Measurements from ENCODE around the gene ABHD3.
"Not testable (repeated sequence)": the region's sequence is repeated elsewhere in the genome, so short reads cannot be mapped to it uniquely, and the experiment has no call there.

ABHD3 gene, protein sequence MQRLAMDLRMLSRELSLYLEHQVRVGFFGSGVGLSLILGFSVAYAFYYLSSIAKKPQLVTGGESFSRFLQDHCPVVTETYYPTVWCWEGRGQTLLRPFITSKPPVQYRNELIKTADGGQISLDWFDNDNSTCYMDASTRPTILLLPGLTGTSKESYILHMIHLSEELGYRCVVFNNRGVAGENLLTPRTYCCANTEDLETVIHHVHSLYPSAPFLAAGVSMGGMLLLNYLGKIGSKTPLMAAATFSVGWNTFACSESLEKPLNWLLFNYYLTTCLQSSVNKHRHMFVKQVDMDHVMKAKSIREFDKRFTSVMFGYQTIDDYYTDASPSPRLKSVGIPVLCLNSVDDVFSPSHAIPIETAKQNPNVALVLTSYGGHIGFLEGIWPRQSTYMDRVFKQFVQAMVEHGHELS

DNA sequence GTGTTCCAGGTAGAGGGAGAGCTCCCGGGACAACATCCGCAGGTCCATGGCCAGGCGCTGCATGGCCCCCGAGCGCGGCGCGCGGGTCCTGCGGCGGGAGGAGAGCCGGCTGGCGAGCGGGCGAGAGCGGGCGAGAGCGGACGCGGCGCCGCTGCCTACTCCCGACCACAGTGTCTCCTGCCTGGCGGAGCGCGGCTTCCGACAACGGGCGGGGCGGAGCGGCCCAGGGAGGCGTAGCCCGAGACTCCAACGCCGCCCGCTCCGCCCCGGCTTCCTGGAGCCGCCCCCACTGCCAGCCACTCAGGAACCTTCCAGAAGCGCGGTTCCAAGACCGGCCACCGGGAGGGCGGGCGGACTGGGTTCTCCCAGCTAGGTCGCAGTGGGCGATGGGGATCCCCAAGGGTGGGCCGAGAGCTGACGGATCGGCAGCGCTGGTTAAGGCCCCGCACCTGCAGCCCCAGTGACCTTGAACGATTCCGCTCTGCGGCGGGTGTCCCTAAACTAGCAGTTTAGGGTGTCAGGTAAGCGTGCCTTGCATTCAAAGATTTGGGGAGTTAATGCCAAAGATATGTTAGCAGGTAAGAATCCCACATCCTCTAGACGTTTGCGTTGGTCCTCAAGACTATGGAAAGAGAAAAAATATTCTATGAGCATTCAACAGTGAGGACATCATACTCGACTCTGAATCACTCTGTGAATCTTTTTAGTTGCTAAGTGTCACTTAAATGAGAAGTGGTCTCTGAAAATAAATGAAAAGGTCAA is at the start of gene ABHD3:
ABHD3 (minus strand) TSS at position 172 of the 762 bp plus-strand sequence; CDS start at position 63, 109 bp downstream.
- peak; percentile 90 to 91 for DNase-seq

DNA sequence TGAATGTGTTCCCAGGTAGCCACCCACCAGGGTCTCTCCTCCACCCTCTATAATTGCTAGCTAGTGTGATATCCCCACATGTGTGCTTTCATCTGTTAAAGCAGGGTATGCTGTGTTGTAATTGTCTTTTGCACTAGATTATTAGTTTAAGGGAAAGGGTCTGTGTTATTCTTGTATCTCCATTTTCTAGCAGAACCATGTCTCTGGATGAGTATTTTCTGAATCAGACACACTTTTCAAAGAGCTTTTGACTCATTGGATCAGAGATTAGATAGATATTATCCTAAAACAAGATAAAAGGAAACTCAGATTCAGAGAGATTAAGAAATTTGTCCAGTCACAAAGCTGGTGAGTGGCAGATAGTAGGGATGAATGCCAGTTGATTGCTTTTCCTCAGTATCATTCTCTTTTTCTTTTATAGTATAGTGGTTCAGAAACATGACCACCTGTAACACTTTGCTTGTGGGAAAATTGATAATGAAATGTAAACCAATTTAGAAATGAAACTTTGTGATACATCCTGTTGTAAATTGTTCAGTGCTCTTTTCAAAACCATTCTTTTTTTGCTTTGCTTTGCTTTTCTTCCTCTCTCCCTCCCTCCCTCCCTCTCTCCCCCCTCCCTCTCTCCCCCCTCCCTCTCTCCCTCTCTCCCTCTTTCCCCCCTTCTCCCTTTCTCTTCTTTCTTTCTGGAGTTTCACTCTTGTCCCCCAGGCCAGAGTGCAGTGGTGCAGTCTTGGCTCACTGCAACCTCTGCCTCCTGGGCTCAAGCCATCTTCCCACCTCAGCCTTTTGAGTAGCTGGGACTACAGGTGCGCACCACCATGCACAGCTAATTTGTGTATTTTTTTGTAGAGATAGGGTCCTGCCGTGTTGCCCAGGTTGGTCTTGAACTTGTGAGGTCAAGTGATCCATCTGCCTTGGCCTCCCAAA is 43.5 kb upstream of the ABHD3 start:
- DNase-seq: no peak

DNA sequence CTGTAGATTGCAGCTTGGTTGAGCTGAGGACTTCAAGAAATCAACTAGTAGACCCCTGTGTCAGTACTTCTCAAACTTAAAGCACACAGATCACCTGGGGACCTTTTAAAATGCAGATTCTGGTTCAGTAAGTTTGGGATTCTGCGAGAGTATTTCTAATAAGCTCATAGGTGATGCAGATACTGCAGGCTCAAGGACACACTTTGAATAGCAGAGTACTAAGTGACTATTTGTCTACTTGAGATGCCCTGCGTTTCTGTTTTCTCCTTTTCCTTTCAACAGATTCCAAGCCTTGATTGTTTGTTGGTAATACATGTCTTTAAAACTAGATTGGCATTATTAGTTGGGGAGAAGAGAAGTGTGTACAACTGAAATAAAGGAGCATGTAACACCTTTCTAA is 42.7 kb upstream of the ABHD3 start:
- DNase-seq: no peak

DNA sequence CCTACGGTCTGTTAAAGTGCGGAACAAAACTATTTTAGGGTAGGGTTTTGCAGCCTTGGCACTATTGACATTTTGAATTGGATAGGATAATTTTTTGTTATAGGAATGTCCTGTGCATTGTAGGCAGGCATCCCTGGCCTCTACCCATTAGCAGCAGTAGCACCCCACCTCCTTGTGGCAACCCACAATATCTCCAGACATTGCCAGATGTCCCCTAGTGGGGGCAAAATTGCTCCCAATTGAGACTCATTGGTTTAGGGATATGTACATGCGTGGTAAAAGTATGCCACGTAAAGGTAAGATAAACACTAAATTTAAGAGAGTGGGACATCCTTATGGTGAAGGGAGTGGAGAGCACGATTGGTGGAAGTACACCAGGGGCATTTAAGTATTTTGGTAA is 40.7 kb upstream of the ABHD3 start:
- DNase-seq: no peak

DNA sequence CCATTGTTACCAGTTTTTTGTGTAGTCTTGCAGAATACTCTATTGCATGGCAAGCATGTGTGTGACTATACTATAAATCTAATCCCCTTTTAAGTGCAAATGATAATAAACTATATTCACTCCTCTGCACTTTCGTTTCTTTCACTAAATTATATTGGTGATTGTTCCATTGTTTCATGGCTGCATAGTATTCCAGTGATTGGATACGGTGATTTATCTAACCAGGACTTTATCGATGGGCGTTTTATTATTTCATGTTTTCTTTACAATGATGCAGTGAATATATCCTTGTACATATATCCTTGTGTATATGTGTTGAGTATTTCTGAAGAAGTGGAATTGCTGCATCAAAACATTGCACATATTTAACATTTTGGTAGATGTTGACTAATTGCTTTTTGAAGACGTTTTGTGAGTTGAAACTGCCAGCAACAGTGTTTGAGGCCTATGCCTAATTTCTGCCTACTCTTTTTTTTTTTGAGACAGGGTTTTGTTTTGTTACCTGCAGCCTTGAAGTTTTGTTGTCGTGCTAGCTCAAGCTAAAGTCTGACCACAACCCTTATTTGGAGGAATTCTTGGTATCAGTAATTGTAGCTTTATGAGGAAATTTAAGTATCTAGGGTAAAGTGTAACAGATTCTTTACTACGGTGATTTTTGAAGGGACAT is 38.7 kb upstream of the ABHD3 start:
- DNase-seq: no peak

DNA sequence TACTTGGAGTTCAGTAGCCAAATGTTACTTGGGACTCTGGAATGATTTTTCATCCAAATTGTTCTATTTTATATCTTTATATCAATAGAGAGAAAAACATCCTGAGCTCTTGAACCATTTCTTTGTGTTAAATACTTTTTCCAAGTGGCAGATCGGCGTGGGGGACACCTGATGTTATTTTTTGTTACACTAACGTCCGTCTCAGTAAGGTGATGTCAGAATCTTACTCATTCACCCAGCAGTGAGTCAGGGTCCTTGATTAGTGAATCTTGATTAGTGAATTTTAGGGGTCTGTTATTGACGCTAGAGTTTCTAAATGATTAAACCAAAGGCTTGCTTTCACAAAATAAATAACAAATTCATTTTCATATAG is 37.7 kb upstream of the ABHD3 start:
- no peak for DNase-seq

DNA sequence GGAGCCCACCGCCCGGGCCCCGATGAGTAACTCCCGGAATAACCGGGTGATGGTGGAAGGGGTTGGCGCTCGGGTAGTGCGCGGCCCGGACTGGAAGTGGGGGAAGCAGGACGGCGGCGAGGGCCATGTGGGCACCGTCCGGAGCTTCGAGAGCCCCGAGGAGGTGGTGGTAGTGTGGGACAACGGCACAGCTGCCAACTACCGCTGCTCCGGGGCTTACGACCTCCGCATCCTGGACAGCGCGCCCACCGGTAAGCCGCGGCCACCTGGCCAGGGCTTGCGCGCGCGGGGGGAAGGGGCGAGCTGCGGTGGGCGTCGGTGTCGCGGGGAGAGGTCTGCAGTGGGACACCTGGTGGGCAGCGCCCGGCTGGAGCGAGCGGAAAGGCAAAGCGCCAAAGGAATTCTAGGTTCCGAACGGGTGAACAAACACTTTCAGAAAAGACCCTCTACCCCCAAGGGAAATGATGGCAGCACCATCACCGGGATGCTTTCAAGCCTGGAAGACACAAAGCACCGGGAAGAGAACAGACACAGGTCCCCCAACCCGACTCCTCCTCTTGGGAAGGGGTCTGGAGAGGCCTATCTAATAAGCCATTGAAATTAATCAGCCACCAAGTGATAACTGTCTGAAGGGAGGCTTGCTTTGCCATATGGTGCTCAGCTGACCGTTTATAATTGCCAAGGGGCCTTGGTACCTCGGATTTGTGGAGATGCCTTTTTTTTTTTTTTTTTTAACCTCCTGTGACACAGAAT is 37.2 kb upstream of the ABHD3 start:
- DNase-seq: peak; percentile 40 to 41

DNA sequence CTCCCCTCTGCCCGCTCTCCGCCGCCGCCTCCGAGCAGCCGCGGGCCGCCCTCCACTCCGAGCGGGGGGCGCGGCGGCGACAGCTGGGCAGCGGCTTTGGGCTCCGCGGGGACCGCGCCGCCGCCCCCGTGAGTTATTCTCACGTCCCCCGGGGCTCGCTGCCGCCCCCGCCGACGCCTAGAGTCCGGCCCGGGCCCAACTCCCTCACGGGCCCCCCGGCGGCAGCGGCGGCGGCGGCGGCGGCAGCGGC is 36.7 kb upstream of the ABHD3 start:
- DNase-seq: no peak

DNA sequence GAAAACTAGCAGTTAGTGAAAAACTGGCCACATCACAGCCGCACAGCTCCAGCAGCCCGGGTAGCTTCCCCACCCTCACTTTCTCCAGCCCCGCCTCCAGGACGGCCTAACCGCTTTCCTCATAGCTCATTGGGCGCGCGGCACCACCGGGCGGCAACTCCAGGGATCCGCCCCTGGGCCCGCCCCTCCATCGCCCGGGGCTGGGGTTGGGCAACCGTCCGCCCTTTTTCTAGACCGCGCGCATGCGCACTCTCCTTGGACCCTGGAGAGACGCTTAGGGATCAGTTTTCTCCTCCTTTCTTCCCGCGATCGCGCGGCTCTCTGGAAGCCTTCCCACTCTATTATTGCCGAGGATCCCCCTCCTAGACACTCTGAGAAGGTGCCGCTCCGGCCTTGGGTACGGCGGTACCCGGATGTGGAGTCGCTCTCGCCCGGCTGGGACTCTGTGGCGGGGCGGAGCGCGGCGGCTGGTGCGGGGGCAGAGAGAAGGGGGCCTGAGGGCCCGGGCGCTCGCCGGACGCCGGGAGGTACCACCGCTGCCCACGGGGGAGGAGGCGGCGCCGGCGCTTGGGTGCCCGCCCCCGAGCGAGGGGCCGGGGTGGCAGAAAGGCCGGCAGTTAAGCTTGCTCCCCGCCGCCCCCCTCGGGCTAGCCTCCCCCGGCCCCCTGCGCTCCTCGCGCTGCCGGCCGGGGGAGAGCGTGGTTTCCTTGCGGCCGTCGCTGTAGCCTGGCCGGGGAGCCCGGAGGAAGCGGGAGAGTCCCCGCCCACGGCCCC is 36.2 kb upstream of the ABHD3 start, which contains the start of gene MIB1:
MIB1 (plus strand) TSS at position 255 of the 774 bp plus-strand sequence. CDS start 792 bp downstream, outside the sequence.
- peak; percentile 99 for DNase-seq

DNA sequence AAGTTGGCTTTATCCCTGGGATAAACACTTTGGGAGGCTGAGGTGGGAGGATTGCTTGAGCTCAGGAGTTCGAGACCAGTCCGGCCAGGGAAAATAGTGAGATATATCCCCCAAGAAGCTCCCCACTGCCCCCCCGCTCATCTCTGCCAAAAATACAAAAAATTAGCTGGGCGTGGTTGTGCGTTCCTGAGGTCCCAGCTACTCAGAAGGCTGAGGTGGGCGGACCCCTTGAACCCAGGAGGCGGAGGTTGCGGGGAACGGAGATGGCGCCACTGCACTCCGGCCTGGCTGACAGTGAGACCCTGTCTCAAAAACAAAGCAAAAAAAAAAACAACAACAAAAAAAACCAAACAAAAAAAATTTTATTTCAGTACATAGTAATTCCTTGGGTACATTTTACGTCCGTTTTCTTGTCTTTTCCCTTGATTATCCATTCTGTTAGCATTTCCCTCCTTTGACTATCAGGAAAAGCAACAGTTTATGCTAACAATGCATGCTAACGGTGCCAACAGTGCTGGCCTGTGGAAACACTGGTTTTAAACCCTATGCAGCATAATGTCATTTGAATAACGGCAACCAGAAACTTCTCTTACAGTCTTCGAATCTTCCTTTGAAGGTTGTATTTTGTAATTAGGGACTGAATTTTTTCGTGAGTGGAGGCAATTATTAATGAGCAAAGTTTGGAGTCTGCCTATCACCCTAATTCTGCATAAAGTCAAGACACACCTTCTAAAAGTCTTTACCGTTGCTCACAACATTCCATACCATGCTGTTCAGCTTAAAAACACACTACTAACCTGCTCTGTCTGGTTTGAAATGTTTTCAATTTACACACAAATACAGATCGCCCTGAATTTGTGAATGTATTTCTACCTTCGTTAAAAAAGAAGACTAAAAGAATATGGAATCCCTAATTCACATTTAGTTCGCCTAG is 35.3 kb upstream of the ABHD3 start:
- DNase-seq: no peak

DNA sequence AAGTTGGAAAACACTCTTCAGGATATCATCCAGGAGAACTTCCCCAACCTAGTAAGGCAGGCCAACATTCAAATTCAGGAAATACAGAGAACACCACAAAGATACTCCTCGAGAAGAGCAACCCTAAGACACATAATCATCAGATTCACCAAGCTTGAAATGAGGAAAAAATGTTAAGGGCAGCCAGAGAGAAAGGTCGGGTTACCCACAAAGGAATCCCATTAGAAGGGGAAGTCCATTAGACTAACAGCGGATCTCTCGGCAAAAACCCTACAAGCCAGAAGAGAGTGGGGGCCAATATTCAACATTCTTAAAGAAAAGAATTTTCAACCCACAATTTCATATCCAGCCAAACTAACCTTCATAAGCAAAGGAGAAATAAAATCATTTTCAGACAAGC is 32.4 kb upstream of the ABHD3 start:
- not testable (repeated sequence) for DNase-seq

DNA sequence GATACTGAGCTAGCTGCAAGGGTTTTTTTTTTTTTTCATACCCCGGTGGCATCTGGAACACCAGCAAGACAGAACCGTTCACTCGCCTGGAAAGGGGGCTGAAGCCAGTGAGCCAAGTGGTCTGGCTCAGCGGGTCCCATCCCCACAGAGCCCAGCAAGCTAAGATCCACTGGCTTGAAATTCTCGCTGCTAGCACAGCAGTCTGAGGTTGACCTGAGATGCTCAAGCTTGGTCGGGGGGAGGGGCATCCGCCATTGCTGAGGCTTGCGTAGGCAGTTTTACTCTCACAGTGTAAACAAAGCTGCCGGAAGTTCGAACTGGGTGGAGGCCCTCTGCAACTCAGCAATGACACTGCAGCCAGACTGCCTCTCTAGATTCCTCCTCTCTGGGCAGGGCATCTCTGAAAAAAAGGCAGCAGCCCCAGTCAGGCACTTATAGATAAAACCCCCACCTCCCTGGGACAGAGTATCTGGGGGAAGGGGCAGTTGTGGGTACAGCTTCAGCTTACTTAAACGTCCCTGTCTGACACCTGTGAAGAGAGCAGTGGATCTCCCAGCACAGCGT is 31.0 kb upstream of the ABHD3 start:
- DNase-seq: peak; percentile 39 to 52

DNA sequence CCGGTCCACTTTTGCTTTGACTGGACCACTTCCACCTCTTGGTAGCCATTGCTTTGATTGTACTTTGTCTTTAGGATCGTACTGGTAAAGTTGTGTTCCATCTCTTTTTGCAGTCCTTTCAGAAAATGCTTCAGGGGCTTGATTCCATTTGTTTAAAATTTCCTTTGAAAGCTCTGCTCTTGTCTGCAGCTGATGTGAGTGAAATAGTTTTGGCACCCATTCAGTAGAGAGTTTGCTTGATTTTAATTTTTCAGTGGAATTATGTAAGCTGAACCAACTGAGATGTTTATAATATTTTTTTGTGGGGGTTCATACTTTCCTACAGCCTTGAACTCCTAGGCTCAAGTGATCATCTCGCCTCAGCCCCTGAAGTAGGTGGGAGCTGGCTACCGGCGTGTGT is 28.4 kb upstream of the ABHD3 start:
- no peak for DNase-seq

DNA sequence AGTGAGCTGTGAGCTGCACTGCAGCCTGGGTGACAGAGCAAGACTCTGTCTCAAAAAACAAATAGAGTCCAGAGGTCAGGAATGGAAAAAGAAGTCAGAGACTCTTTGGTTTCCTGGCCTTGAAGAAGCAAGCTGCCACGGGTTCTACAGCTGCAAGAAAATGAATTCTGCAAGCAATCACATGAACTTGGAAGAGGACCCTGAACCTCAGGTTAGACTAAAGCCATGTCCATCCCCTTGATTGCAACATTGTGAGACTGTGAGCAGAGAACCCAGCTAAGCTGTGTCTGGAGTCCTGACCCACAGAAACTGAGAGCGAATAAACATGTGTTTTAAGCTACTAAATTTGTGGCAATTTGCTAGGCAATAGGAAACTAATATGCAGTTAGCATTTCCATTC is 23.1 kb upstream of the ABHD3 start:
- no peak for DNase-seq

DNA sequence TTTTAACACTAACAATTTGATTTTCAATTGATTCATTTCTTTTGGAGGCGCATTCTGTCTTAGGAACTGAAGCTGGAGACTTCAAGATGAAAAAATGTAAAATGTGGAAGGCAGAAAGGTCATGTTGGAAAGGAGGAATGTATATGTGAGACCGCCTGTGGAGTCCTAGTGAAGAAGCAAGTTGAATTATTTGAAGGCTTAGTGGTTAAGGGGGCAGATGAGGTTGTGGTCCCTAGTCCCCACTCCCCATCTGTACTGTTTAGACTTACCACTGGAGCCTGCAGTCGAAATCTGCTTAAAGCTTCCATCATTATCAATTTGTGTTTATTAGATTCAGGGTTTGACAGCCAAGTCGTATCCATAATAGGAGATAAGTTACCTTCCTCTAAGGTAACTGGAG is 20.6 kb upstream of the ABHD3 start:
- no peak for DNase-seq

DNA sequence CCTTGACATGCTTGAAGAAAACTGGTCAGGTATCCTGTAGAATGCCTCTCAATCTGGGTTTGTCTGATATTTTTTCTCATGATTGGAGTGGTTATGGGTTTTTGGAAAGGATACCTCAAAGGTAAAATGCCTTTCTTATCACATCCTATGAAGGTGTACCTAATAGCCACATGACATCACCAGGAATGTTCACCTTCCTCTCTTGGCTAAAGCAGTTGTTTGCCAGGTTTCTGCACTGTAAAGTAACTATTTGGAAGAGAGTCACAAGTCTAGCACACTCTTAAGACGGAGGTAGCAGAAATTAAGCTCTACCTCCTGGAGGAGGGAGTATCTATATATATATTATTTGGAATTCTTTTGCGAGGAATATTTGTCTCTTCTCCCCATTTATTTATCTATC is 18.1 kb upstream of the ABHD3 start:
- DNase-seq: no peak

DNA sequence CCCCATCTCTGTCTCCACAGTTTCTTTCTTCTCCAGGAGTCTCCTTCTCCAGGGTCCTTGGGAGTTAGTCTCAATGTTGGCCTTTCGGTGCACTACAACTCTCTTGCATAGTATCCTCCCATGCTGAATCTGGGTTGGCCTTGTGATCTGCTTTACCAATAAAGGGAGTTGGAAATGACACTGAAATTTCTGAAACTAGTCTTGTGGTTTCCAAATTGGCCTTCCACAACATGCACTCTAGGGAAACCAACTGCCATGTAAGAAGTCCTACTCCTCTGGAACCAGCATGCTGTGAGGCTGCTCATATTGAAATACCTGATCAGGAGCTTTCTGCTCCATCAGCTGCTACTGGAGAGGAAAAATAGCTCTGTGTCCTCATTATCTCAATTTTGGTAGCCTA is 9.9 kb upstream of the ABHD3 start:
- no peak for DNase-seq

DNA sequence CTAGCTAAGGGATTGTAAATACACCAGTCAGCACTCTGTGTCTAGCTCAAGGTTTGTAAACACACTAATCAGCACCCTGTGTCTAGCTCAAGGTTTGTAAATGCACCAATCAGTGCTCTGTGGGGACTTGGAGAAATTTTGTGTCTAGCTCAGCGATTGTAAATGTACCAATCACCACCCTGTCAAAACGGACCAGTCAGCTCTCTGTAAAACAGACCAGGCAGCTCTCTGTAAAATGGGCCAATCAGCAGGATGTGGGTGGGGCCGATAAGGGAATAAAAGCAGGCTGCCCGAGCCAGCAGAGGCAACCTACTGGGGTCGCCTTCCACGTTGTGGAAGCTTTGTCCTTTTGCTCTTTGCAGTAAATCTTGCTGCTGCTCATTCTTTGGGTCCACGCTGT is 2.6 kb upstream of the ABHD3 start:
- not testable (repeated sequence) for DNase-seq

DNA sequence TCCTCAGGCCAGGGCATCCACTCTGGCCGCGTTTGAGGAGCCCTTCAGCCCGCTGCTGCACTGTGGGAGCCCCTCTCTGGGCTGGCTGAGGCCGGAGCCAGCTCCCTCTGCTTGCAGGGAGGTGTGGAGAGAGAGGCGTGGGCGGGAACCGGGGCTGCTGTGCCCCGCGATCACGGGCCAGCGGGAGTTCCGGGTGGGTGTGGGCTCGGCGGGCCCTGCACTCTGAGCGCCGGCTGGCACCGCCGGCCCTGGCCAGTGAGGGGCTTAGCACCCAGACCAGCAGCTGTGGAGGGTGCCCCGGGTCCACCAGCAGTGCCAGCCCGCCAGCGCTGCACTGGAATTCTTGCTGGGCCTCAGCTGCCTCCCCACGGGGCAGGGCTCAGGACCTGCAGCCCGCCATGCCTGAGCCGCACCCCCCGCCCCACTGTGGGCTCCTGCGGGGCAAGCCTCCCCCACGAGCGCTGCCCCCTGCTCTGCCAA is 1.9 kb upstream of the ABHD3 start:
- DNase-seq: no peak
